Spinal cord (tissue), 10 donors: ENCODE measurements around the gene CUX1. TPM values are rescaled to one million over a fixed set of nuclear protein-coding genes. Genes with fewer than 3 reads are reported as not detected.
"Not testable (repeated sequence)": the region's sequence is repeated elsewhere in the genome, so short reads cannot be mapped to it uniquely, and the experiment has no call there.

Experiments
- DNase-seq, 6 donors: peaks; one replicate each; pipeline versions ENCODE4 v3.0.0 to v3.0.0-alpha.2; 2013 to 2015; ENCODE audit warnings: low spot score in 6 of 6, low read depth in 4 of 6
- H3K27ac ChIP-seq: one replicate; pipeline ENCODE4 v1.5.1; 2013; ENCODE audit warnings: low read depth, low read length, control low read depth
- H3K27me3 ChIP-seq: one replicate; pipeline ENCODE4 v1.6.1; 2013; ENCODE audit warnings: low read length; ENCODE audit not compliant: control insufficient read depth, insufficient read depth
- H3K36me3 ChIP-seq: one replicate; pipeline ENCODE4 v1.6.1; 2013; ENCODE audit warnings: low read length; ENCODE audit not compliant: control insufficient read depth, insufficient read depth
- H3K4me1 ChIP-seq: one replicate; pipeline ENCODE4 v1.6.1; 2013; ENCODE audit warnings: low read length; ENCODE audit not compliant: control insufficient read depth, insufficient read depth
- H3K4me3 ChIP-seq: one replicate; pipeline ENCODE4 v1.5.1; 2013; ENCODE audit warnings: low read depth, low read length, control low read depth
- H3K9me3 ChIP-seq: one replicate; pipeline ENCODE4 v1.6.1; 2013; ENCODE audit warnings: low read length; ENCODE audit not compliant: control insufficient read depth, insufficient read depth
- WGBS: methylation state at CpG from one replicate; pipeline ENCODE4 v1.1.5; 2013; ENCODE audit warnings: missing lambda C conversion rate; ENCODE audit not compliant: insufficient coverage; 5-methylcytosine and 5-hydroxymethylcytosine counted together
- polyA plus RNA-seq, 2 donors: library from polyadenylated mRNA; unstranded; fragments of 120-200 nt; gene quantifications; one replicate each; pipeline ENCODE4 v1.2.1, GENCODE V29; 2013; ENCODE audit not compliant: insufficient read length in 2 of 2
- total RNA-seq, 2 donors: library from RNA; depleted of rRNA in 1 of 2; stranded (reverse); fragments of 120-200 nt in 1 of 2; fragments of >200 nt in 1 of 2; gene quantifications; one replicate each; pipeline versions ENCODE4 v1.2.3 to v1.2.4, GENCODE V29; 2013 to 2014
- donor health status: healthy.

Gene CUX1
- total and polyA plus RNA-seq, 4 donors = 45.1 to 111 (median 76.1) TPM

- WGBS = 92% methylated on average over 8 of the region's 12 CpGs
- peaks cover 40% of the 10 kb centered on the region for H3K36me3 ChIP-seq
- no peaks in the 10 kb centered on the region for H3K9me3 ChIP-seq
- H3K4me1 ChIP-seq = no peaks in the 10 kb centered on the region
- H3K4me3 ChIP-seq = no peak overlapping the region
- no peak for DNase-seq
- H3K27ac ChIP-seq = no peak overlapping the region
- H3K27me3 ChIP-seq = no peaks in the 10 kb centered on the region
These were observed 411.5 kb downstream of the CUX1 start for GRCh38 chr7:102228935-102229334.

- H3K9me3 ChIP-seq, H3K4me1 ChIP-seq, H3K27ac ChIP-seq, DNase-seq, H3K27me3 ChIP-seq, H3K4me3 ChIP-seq: not testable (repeated sequence)
- peaks cover 49% of the 10 kb centered on the region for H3K36me3 ChIP-seq
- WGBS = no CpG with 5 or more reads among the region's 5 CpGs
These were observed 412.7 kb downstream of the CUX1 start for GRCh38 chr7:102230162-102230561.

- Histone ChIP-seq H3K27ac (no peak overlapping the region), H3K27me3 (no peaks in the 10 kb centered on the region), H3K36me3 (peaks cover 52% of the 10 kb centered on the region), H3K9me3 (no peaks in the 10 kb centered on the region), H3K4me3 (no peak overlapping the region), H3K4me1 (no peaks in the 10 kb centered on the region)
- 100% methylated on average over 2 of the region's 4 CpGs for WGBS
- no peak for DNase-seq
These were observed 413.2 kb downstream of the CUX1 start for GRCh38 chr7:102230593-102230992.

- H3K9me3 ChIP-seq = no peaks in the 10 kb centered on the region
- H3K27ac ChIP-seq = no peak overlapping the region
- no peaks in the 10 kb centered on the region for H3K27me3 ChIP-seq
- peaks cover 50% of the 10 kb centered on the region for H3K36me3 ChIP-seq
- peaks cover 12% of the 10 kb centered on the region for H3K4me1 ChIP-seq
- H3K4me3 ChIP-seq = no peak overlapping the region
- peak in 1 of 6 donors; percentile 40 for DNase-seq
- 88% methylated on average over 7 of the region's 12 CpGs for WGBS
These were observed 415.3 kb downstream of the CUX1 start for GRCh38 chr7:102232611-102233286.

GRCh38 chr7:102234131-102234530 is 416.7 kb downstream of the CUX1 start:
- 92% methylated on average over 6 of the region's 12 CpGs for WGBS
- no peaks in the 10 kb centered on the region for H3K9me3 ChIP-seq
- DNase-seq = no peak
- H3K4me3 ChIP-seq = no peak overlapping the region
- peaks cover 12% of the 10 kb centered on the region for H3K4me1 ChIP-seq
- no peak overlapping the region for H3K27ac ChIP-seq
- no peaks in the 10 kb centered on the region for H3K27me3 ChIP-seq
- H3K36me3 ChIP-seq = peaks cover 45% of the 10 kb centered on the region

- H3K27me3 ChIP-seq = no peaks in the 10 kb centered on the region
- DNase-seq = no peak
- H3K4me1 ChIP-seq = peaks cover 12% of the 10 kb centered on the region
- peaks cover 46% of the 10 kb centered on the region for H3K36me3 ChIP-seq
- no peak overlapping the region for H3K27ac ChIP-seq
- no peak overlapping the region for H3K4me3 ChIP-seq
- 94% methylated on average over 18 of the region's 19 CpGs for WGBS
- H3K9me3 ChIP-seq = no peaks in the 10 kb centered on the region
These were observed 417.6 kb downstream of the CUX1 start for GRCh38 chr7:102234801-102235550.

GRCh38 chr7:102236102-102236501 is 418.7 kb downstream of the CUX1 start:
- no peak for DNase-seq
- no peak overlapping the region for H3K4me3 ChIP-seq
- WGBS = 86% methylated on average over 6 of the region's 7 CpGs
- H3K4me1 ChIP-seq = peaks cover 12% of the 10 kb centered on the region
- H3K9me3 ChIP-seq = no peaks in the 10 kb centered on the region
- H3K36me3 ChIP-seq = peaks cover 46% of the 10 kb centered on the region
- H3K27me3 ChIP-seq = no peaks in the 10 kb centered on the region
- H3K27ac ChIP-seq = no peak overlapping the region

GRCh38 chr7:102236592-102237287 is 419.3 kb downstream of the CUX1 start:
- no peak overlapping the region for H3K4me3 ChIP-seq
- peaks cover 52% of the 10 kb centered on the region for H3K36me3 ChIP-seq
- H3K27ac ChIP-seq = no peak overlapping the region
- no peaks in the 10 kb centered on the region for H3K27me3 ChIP-seq
- 27% methylated on average over 13 of the region's 14 CpGs for WGBS
- peak; percentile 38 to 90 (median 53) for DNase-seq
- peaks cover 12% of the 10 kb centered on the region for H3K4me1 ChIP-seq
- H3K9me3 ChIP-seq = no peaks in the 10 kb centered on the region

- peaks cover 49% of the 10 kb centered on the region for H3K36me3 ChIP-seq
These were observed 421.9 kb downstream of the CUX1 start for GRCh38 chr7:102239206-102239820.

More at GRCh38 chr7:102239206-102239820, 421.9 kb downstream of the CUX1 start:
- no peaks in the 10 kb centered on the region for H3K9me3 ChIP-seq
- H3K27ac ChIP-seq = no peak overlapping the region
- H3K4me3 ChIP-seq = no peak overlapping the region
- no peak for DNase-seq
- H3K27me3 ChIP-seq = no peaks in the 10 kb centered on the region
- WGBS = 95% methylated on average over 25 of the region's 35 CpGs
- H3K4me1 ChIP-seq = peaks cover 12% of the 10 kb centered on the region
